SU-DHL-6 (cell line): ENCODE measurements around the gene FHAD1.

Experiments used
- EZH2phosphoT487 ChIP-seq: fragments of 200-600 bp; sonication (generic), shearing (Covaris generic); conservative IDR thresholded peaks from 2 replicates; pipeline ENCODE4 v1.6.1; 2018; ENCODE audit warnings: mild to moderate bottlenecking, antibody characterized with exemption, low read length, moderate library complexity, mixed read lengths
- TF ChIP-seq, protein P1 (sequence below): fragments of 200-600 bp; sonication (generic); IDR thresholded peaks from one replicate; pipeline ENCODE4 v1.5.1; 2017; ENCODE audit warnings: antibody characterized with exemption, mild to moderate bottlenecking, low read length, moderate library complexity; ENCODE audit not compliant: insufficient read depth, poor library complexity, severe bottlenecking

DNA sequence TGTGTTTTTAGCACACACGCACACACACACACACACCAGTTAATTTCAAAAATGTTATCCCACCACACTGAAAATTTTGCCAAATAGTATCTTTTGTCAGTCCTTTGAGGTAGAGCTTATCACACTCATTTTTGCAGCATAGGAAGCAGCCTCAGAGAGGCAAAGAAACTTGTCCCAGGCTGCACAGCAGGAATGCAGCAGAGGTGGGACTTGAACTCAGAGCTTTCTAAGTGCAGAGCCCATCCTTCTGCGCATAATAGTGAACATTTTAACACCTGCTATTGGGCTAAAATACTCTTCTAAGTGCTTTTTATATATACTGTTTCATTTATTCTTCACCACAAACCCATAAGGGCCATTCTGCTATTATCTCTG lies 15.0 kb downstream of the FHAD1 start:
- TF ChIP-seq, protein P1, sequence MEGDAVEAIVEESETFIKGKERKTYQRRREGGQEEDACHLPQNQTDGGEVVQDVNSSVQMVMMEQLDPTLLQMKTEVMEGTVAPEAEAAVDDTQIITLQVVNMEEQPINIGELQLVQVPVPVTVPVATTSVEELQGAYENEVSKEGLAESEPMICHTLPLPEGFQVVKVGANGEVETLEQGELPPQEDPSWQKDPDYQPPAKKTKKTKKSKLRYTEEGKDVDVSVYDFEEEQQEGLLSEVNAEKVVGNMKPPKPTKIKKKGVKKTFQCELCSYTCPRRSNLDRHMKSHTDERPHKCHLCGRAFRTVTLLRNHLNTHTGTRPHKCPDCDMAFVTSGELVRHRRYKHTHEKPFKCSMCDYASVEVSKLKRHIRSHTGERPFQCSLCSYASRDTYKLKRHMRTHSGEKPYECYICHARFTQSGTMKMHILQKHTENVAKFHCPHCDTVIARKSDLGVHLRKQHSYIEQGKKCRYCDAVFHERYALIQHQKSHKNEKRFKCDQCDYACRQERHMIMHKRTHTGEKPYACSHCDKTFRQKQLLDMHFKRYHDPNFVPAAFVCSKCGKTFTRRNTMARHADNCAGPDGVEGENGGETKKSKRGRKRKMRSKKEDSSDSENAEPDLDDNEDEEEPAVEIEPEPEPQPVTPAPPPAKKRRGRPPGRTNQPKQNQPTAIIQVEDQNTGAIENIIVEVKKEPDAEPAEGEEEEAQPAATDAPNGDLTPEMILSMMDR, result no peak
- no peak for TF ChIP-seq EZH2phosphoT487
